Endothelial cell (in vitro differentiated cells): ENCODE data around the gene TMEM184C. TPM values are rescaled to one million over a fixed set of nuclear protein-coding genes. Genes with fewer than 3 reads are reported as not detected.

Source experiments
- DNase-seq: peaks from one replicate; pipeline ENCODE4 v3.0.0; 2021; ENCODE audit warnings: low spot score
- H3K27ac Mint-ChIP-seq: one replicate; pipeline ENCODE4 v1.8.0; 2021; ENCODE audit warnings: mixed read lengths, inconsistent platforms; ENCODE audit not compliant: unreplicated experiment
- H3K27me3 Mint-ChIP-seq: one replicate; pipeline ENCODE4 v1.8.0; 2021; ENCODE audit warnings: mild to moderate bottlenecking, moderate library complexity, mixed read lengths, inconsistent platforms; ENCODE audit not compliant: unreplicated experiment
- H3K36me3 Mint-ChIP-seq: one replicate; pipeline ENCODE4 v1.8.0; 2021; ENCODE audit warnings: mild to moderate bottlenecking, low read depth, mixed read lengths, inconsistent platforms; ENCODE audit not compliant: unreplicated experiment
- H3K4me1 Mint-ChIP-seq: one replicate; pipeline ENCODE4 v1.8.0; 2021; ENCODE audit warnings: mild to moderate bottlenecking, mixed read lengths, inconsistent platforms; ENCODE audit not compliant: unreplicated experiment
- H3K4me3 Mint-ChIP-seq: one replicate; pipeline ENCODE4 v1.8.0; 2021; ENCODE audit warnings: mild to moderate bottlenecking, mixed read lengths, inconsistent platforms; ENCODE audit not compliant: unreplicated experiment
- H3K9me3 Mint-ChIP-seq: one replicate; pipeline ENCODE4 v1.8.0; 2021; ENCODE audit warnings: mixed read lengths, inconsistent platforms; ENCODE audit not compliant: unreplicated experiment
- total RNA-seq: library from RNA; stranded (reverse); fragmentation: NEBNext Ultra II Directional; extraction: Animal tissue kit (Norgen Biotek cat#: 25700); gene quantifications from one replicate; pipeline ENCODE4 v1.2.1, GENCODE V29; 2021; ENCODE audit not compliant: unreplicated experiment
- TF ChIP-seq, protein P1 (sequence below): fragments of 200-600 bp; sonication (generic); IDR thresholded peaks from one replicate; pipeline ENCODE4 v1.5.0; 2021; ENCODE audit warnings: antibody characterized with exemption; ENCODE audit not compliant: unreplicated experiment

TMEM184C gene
- total RNA-seq, 1 donor from 2014 or later = 26.2 TPM

DNA sequence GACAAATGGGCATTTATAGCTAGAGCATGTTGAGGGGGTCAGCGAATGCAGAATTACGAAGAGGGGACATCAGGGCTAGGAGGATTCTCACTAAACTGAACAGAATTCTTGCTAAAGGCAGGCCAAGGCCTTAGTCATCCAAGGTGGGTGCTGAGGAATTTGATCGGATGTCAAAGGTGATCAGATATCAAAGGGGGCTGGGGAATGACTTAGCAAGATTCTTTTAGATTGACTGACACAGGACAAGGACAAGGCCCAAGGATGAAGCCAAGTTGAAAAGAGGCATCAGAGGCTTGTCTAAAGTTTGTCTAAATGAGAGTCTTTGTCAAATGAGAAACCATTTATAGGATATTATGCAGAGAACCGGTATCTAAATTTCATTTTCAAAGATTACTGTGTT is 9.7 kb downstream of the TMEM184C start:
- H3K27me3 Mint-ChIP-seq = no peaks in the 10 kb centered on the region
- no peak for DNase-seq
- peaks cover 20% of the 10 kb centered on the region for H3K36me3 Mint-ChIP-seq
- TF ChIP-seq, protein P1, sequence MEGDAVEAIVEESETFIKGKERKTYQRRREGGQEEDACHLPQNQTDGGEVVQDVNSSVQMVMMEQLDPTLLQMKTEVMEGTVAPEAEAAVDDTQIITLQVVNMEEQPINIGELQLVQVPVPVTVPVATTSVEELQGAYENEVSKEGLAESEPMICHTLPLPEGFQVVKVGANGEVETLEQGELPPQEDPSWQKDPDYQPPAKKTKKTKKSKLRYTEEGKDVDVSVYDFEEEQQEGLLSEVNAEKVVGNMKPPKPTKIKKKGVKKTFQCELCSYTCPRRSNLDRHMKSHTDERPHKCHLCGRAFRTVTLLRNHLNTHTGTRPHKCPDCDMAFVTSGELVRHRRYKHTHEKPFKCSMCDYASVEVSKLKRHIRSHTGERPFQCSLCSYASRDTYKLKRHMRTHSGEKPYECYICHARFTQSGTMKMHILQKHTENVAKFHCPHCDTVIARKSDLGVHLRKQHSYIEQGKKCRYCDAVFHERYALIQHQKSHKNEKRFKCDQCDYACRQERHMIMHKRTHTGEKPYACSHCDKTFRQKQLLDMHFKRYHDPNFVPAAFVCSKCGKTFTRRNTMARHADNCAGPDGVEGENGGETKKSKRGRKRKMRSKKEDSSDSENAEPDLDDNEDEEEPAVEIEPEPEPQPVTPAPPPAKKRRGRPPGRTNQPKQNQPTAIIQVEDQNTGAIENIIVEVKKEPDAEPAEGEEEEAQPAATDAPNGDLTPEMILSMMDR = no peak
- no peaks in the 10 kb centered on the region for H3K9me3 Mint-ChIP-seq
- H3K4me1 Mint-ChIP-seq = no peaks in the 10 kb centered on the region
- H3K4me3 Mint-ChIP-seq = no peak overlapping the region
- no peak overlapping the region for H3K27ac Mint-ChIP-seq

DNA sequence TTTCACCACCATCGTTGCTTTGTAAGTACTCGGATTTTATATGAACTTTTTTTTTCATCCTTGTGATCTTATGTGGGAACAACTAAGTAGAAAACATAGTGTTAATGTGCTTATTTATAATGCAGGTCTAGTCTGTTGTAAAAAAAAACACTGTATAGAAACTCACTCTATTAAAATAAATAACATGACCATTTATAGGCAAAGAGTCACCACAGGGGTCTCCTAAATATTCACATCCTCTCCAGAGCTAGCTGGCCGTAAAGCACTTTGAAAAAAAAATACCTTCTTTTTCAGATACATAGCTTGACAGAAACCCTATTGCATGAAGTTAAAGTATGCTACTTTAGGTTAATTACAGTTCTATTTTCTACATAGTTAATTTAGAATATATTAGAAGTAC is 11.2 kb downstream of the TMEM184C start:
- no peak overlapping the region for H3K4me3 Mint-ChIP-seq
- no peaks in the 10 kb centered on the region for H3K9me3 Mint-ChIP-seq
- DNase-seq = no peak
- H3K27ac Mint-ChIP-seq = no peak overlapping the region
- H3K4me1 Mint-ChIP-seq = no peaks in the 10 kb centered on the region
- H3K27me3 Mint-ChIP-seq = no peaks in the 10 kb centered on the region
- TF ChIP-seq, protein P1 = no peak
- peaks cover 20% of the 10 kb centered on the region for H3K36me3 Mint-ChIP-seq

DNA sequence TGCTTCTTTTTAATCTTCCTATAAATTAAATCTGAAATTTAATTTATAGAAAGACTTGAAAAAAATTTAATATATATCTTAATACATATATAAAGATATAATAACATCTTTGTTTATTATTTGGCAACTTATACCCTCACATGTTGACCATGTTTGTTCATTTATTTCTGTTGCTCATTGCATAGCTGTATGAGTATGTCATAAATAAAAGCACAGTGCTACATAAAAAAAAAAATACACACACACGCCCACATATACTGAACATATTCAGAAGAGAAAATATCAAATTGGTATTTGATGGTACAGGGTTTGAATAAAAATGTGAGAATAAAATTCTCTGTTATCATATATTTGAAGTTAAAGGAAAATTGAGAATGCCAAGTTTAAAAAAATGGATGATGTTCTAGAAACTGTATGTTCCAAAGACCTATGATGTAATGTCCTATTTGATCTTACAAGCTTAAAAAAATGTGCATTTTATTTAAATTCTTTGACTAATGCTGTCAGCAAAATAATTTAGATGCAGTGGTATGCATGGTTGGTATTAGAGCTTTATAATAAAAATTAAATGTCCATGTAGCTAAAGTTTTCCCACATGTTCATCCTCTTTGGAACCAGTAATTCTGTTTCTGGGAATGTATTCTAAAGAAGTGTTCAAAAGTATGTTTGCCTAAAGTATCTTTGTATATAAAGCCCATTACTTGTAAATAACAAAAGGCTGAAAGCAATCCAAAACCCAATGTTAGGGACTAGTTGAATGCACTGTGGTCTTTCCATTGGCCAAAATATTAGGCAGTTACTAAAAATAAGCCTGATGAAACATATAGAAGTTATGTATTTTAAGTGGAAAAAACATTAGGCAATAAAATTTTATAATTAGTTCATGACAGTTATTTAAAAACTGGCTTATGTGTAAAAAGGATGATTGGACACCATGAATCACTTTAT is 12.9 kb downstream of the TMEM184C start:
- no peaks in the 10 kb centered on the region for H3K9me3 Mint-ChIP-seq
- TF ChIP-seq, protein P1 = no peak
- no peak for DNase-seq
- H3K4me1 Mint-ChIP-seq = no peaks in the 10 kb centered on the region
- no peak overlapping the region for H3K27ac Mint-ChIP-seq
- peaks cover 20% of the 10 kb centered on the region for H3K36me3 Mint-ChIP-seq
- no peaks in the 10 kb centered on the region for H3K27me3 Mint-ChIP-seq
- no peak overlapping the region for H3K4me3 Mint-ChIP-seq

DNA sequence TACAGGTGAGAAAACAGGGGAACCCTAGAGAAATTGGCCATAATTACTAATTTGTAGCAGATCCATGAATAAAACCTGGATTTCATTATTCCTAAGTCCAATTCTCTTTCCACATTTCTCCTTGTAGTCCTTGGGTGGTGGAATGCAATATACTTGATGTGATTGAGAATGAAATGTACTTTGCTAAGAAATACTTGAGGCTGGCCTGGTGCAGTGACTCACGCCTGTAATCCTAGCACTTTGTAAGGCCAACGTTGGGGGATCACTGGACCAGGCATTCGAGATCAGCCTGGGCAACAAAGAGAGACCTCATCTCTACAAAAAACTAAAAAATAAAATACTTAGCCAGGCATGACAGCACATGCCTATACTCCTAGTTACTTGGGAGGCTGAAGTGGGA is 15.9 kb downstream of the TMEM184C start:
- no peak overlapping the region for H3K27ac Mint-ChIP-seq
- DNase-seq = no peak
- TF ChIP-seq, protein P1 = no peak
- no peaks in the 10 kb centered on the region for H3K27me3 Mint-ChIP-seq
- no peak overlapping the region for H3K4me3 Mint-ChIP-seq
- no peaks in the 10 kb centered on the region for H3K36me3 Mint-ChIP-seq
- no peaks in the 10 kb centered on the region for H3K4me1 Mint-ChIP-seq
- H3K9me3 Mint-ChIP-seq = no peaks in the 10 kb centered on the region

DNA sequence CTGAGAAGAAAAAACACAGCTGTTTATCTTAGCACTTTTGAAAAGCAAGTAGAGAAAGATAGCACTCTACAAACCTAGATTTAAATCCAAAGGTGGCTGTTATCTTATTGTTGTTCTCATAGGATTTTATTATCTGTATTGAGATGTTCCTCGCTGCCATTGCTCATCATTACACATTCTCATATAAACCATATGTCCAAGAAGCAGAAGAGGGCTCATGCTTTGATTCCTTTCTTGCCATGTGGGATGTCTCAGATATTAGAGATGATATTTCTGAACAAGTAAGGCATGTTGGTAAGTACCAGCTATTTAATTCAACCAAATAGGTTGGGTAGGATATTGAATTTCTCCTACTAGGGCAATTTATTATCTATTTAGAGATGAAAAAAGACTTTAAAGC is 16.4 kb downstream of the TMEM184C start:
- no peak overlapping the region for H3K4me3 Mint-ChIP-seq
- no peaks in the 10 kb centered on the region for H3K27me3 Mint-ChIP-seq
- H3K9me3 Mint-ChIP-seq = no peaks in the 10 kb centered on the region
- no peaks in the 10 kb centered on the region for H3K36me3 Mint-ChIP-seq
- H3K4me1 Mint-ChIP-seq = no peaks in the 10 kb centered on the region
- no peak overlapping the region for H3K27ac Mint-ChIP-seq
- DNase-seq = no peak
- TF ChIP-seq, protein P1 = no peak
